HG03565 (cell line): ENCODE results near the gene SRXN1.
"Not testable (repeated sequence)": the region's sequence is repeated elsewhere in the genome, so short reads cannot be mapped to it uniquely, and the experiment has no call there.

Experiments used
- ATAC-seq: cut with Tn5 transposase; IDR thresholded peaks from one replicate; pipeline ENCODE4 v1.9.1; 2021; ENCODE audit warnings: mild to moderate bottlenecking, moderate library complexity; ENCODE audit not compliant: unreplicated experiment

Gene SRXN1

GRCh38 chr20:655726-656624 lies 3.0 kb upstream of the SRXN1 start:
- ATAC-seq: no peak

GRCh38 chr20:654417-654750 lies 1.4 kb upstream of the SRXN1 start:
- ATAC-seq: no peak

- no peak for ATAC-seq
Observed at GRCh38 chr20:653590-654416, 803 bp upstream of the SRXN1 start.

GRCh38 chr20:652615-653109 lies 338 bp downstream of the SRXN1 start:
- ATAC-seq: peak; percentile 8

GRCh38 chr20:651713-652614 lies 1.0 kb downstream of the SRXN1 start:
- no peak for ATAC-seq

- no peak for ATAC-seq
Observed at GRCh38 chr20:650954-651353, 2.0 kb downstream of the SRXN1 start.

- ATAC-seq: no peak
Observed at GRCh38 chr20:650281-650680, 2.7 kb downstream of the SRXN1 start.

- ATAC-seq: no peak
Observed at GRCh38 chr20:647479-648019, 5.5 kb downstream of the SRXN1 start.

GRCh38 chr20:646868-647233 lies 6.1 kb downstream of the SRXN1 start:
- ATAC-seq: no peak

GRCh38 chr20:646107-646867 lies 6.7 kb downstream of the SRXN1 start:
- ATAC-seq: no peak

GRCh38 chr20:645318-646106 lies 7.5 kb downstream of the SRXN1 start:
- ATAC-seq: peak; percentile 60

GRCh38 chr20:644692-645317 lies 8.2 kb downstream of the SRXN1 start:
- ATAC-seq: no peak

GRCh38 chr20:642398-643174 lies 10.4 kb downstream of the SRXN1 start:
- no peak for ATAC-seq

- not testable (repeated sequence) for ATAC-seq
Observed at GRCh38 chr20:642013-642397, 11.0 kb downstream of the SRXN1 start.

- ATAC-seq: no peak
Observed at GRCh38 chr20:641516-641875, 11.5 kb downstream of the SRXN1 start.

GRCh38 chr20:640674-641515 lies 12.1 kb downstream of the SRXN1 start:
- ATAC-seq: no peak

- no peak for ATAC-seq
Observed at GRCh38 chr20:638579-638978, 14.4 kb downstream of the SRXN1 start.
